Naive thymus-derived CD8-positive, alpha-beta T cell (primary cell): ENCODE data around the gene SLC66A2. TPM values are rescaled to one million over a fixed set of nuclear protein-coding genes. Genes with fewer than 3 reads are reported as not detected.

Source experiments
- ATAC-seq, 2 donors: fragments of 150-1000 bp; cut with Tn5 transposase in 1 of 2; sonication (Bioruptor Pico), chemical (Tn5 transposase) in 1 of 2; 1 replicate in 1 of 2; 2 replicates in 1 of 2; pipeline ENCODE4 v1.10.0; 2021; ENCODE audit warnings: mild to moderate bottlenecking in 2 of 2, moderate library complexity in 2 of 2
- POLR2A ChIA-PET: fragments of 350-600 bp; sonication (Branson Sonifier 250); formaldehyde crosslinking; loops from one replicate; lab custom pipeline; 2021; ENCODE audit warnings: antibody characterized with exemption; lab: Charles Lee
- DNase-seq, 10 donors: peaks; one replicate each; pipeline versions ENCODE4 v3.0.0 to v3.0.0-alpha.2; 2020 to 2022
- H3K27ac Mint-ChIP-seq, 10 donors: one replicate each; pipeline ENCODE4 v1.8.0; 2020 to 2022; ENCODE audit warnings: mild to moderate bottlenecking in 10 of 10, mixed read lengths in 10 of 10, moderate library complexity in 4 of 10, inconsistent platforms in 1 of 10
- H3K27me3 Mint-ChIP-seq, 5 donors: one replicate each; pipeline ENCODE4 v1.8.0; 2021 to 2022; ENCODE audit warnings: mixed read lengths in 5 of 5
- H3K36me3 Mint-ChIP-seq, 3 donors: one replicate each; pipeline ENCODE4 v1.8.0; 2020 to 2022; ENCODE audit warnings: mixed read lengths in 3 of 3, mild to moderate bottlenecking in 2 of 3, inconsistent platforms in 1 of 3
- H3K4me1 Mint-ChIP-seq, 4 donors: one replicate each; pipeline ENCODE4 v1.8.0; 2021 to 2022; ENCODE audit warnings: mixed read lengths in 4 of 4
- H3K4me3 Mint-ChIP-seq, 10 donors: one replicate each; pipeline ENCODE4 v1.8.0; 2020 to 2022; ENCODE audit warnings: mild to moderate bottlenecking in 10 of 10, mixed read lengths in 10 of 10, moderate library complexity in 6 of 10, inconsistent platforms in 1 of 10
- H3K9me3 Mint-ChIP-seq, 9 donors: one replicate each; pipeline ENCODE4 v1.8.0; 2020 to 2022; ENCODE audit warnings: mixed read lengths in 9 of 9, mild to moderate bottlenecking in 3 of 9, inconsistent platforms in 1 of 9, moderate library complexity in 1 of 9
- polyA plus RNA-seq, 3 donors: library from polyadenylated mRNA; unstranded; fragments of 300-500 nt; fragmentation: Illumina TruSeq; gene quantifications; one replicate each; pipeline ENCODE4 v1.2.3, GENCODE V29; 2021
- total RNA-seq, 8 experiments: library from RNA in 2 of 8; stranded (reverse) in 2 of 8; gene quantifications; one replicate each; pipeline ENCODE4 v1.2.3 and lab custom pipeline; 2021 to 2026

SLC66A2 gene
- total and polyA plus RNA-seq, 5 experiments from 2014 or later = 14.1 to 38.7 (median 22.0) TPM

DNA sequence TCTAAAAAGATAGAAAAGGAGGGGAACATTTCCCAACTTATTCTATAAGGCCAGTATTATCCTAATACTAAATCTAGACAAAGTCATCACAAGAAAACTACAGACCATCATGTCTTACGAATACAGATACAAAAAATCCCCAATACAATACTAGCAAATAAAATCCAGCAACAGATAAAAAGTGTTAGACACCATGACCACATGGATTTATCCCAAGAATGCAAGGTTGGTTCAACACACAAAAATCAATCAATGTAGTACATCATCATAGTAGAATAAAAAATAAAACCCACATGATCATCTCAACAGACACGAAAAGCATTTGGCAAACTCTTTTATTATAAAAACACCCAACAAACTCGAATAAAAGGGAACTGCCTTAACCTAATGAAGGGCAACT lies 18.5 kb downstream of the SLC66A2 start:
- H3K4me3 Mint-ChIP-seq = no peak overlapping the region
- POLR2A ChIA-PET = no interaction called here

DNA sequence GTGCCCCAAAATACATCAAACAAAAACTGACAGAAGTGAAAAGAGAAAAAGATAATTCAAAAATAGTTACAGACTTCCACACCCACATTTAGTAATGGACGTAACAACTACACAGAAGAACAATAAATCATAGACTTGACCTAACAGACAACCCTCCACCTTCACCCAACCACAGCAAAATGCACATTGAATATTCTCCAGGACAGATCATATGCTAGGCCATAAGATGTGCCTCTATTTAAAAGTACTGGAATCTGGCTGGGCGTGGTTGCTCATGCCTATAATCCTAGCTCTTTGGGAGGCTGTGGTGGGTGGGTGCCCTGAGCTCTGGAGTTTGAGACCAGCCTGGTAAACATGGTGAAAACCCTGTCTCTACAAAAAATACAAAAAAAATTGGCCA lies 20.0 kb downstream of the SLC66A2 start:
- H3K9me3 Mint-ChIP-seq = peaks cover 19 to 69% (median 57%) of the 10 kb centered on the region in 9 donors
- H3K27me3 Mint-ChIP-seq = no peaks in the 10 kb centered on the region
- peaks cover 52 to 79% (median 77%) of the 10 kb centered on the region in 3 donors for H3K36me3 Mint-ChIP-seq
- H3K4me3 Mint-ChIP-seq = no peak overlapping the region
- peaks cover 0 to 14% (median 11%) of the 10 kb centered on the region in 4 donors for H3K4me1 Mint-ChIP-seq
- DNase-seq (no peak), ATAC-seq (no peak)
- no peak overlapping the region for H3K27ac Mint-ChIP-seq
- POLR2A ChIA-PET = no interaction called here

More for the DNA sequence above, 18.5 kb downstream of the SLC66A2 start:
- no peak overlapping the region for H3K27ac Mint-ChIP-seq
- DNase-seq = no peak
- peaks cover 61 to 91% (median 87%) of the 10 kb centered on the region in 3 donors for H3K36me3 Mint-ChIP-seq
- no peak for ATAC-seq
- peaks cover 3 to 14% (median 12%) of the 10 kb centered on the region in 4 donors for H3K4me1 Mint-ChIP-seq
- H3K27me3 Mint-ChIP-seq = no peaks in the 10 kb centered on the region
- peaks cover 19 to 69% (median 57%) of the 10 kb centered on the region in 9 donors for H3K9me3 Mint-ChIP-seq

DNA sequence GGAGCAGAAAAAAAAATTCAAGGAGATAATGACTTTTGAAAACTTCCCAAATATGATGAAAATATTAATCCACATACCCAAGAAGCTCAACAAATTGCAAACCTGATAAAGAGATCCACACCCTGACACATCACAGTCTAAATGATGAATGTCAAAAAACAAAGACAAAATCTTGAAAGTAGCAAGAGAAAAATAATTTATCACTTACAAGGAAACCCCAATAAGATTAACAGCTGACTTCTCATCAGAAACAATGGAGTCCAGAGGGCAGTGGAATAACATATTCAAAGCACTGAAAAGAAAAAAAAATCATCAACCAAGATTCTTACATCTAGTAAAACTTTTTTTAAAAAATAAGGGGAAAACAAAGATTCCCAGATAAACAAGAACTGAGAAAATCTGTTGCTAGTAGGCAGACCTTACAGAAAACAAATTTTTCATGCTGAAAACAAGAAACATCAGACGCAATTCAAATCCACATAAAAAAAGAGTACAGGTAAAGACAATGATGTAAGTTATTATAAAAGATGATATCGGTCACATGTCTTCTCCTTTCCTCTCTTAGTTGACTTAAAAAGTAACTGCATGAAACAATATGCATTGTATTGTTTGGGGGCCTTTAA lies 21.3 kb downstream of the SLC66A2 start:
- DNase-seq (no peak), ATAC-seq (no peak)
- Mint-ChIP-seq H3K27me3 (no peaks in the 10 kb centered on the region), H3K9me3 (peaks cover 19 to 58% (median 49%) of the 10 kb centered on the region in 9 donors), H3K4me3 (no peak overlapping the region), H3K4me1 (peaks cover 0 to 13% (median 7%) of the 10 kb centered on the region in 4 donors), H3K27ac (peak overlapping the region in 2 of 10 donors; percentile 24 to 78), H3K36me3 (peaks cover 52 to 69% (median 67%) of the 10 kb centered on the region in 3 donors)
- POLR2A ChIA-PET = no interaction called here

DNA sequence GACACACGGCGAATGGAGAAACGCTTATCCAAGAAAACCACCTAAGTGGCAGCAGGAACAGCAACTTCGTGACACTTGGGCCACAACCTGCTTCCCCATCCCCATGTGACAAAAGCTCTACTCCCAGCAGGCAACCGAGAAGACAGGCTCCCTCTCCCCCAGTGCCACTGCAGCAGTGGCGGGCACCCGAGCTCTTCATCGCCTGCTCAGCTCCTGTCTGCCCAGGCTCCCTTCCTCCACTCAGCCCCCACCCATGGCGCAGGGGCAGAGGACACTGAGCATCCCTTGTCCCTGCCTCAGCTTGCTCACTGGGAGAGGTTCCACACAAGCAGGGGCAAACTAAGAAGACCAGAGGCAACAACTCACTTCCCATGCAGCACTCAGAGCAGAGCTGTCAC lies 22.9 kb downstream of the SLC66A2 start:
- no peak for DNase-seq
- Mint-ChIP-seq H3K36me3 (peaks cover 44 to 63% (median 62%) of the 10 kb centered on the region in 3 donors), H3K27me3 (no peaks in the 10 kb centered on the region), H3K4me3 (no peak overlapping the region), H3K9me3 (peaks cover 12 to 50% (median 41%) of the 10 kb centered on the region in 9 donors), H3K4me1 (peaks cover 0 to 13% (median 5%) of the 10 kb centered on the region in 4 donors), H3K27ac (peak overlapping the region in 1 of 10 donors; percentile 12)
- no peak for ATAC-seq
- POLR2A ChIA-PET = no interaction called here

DNA sequence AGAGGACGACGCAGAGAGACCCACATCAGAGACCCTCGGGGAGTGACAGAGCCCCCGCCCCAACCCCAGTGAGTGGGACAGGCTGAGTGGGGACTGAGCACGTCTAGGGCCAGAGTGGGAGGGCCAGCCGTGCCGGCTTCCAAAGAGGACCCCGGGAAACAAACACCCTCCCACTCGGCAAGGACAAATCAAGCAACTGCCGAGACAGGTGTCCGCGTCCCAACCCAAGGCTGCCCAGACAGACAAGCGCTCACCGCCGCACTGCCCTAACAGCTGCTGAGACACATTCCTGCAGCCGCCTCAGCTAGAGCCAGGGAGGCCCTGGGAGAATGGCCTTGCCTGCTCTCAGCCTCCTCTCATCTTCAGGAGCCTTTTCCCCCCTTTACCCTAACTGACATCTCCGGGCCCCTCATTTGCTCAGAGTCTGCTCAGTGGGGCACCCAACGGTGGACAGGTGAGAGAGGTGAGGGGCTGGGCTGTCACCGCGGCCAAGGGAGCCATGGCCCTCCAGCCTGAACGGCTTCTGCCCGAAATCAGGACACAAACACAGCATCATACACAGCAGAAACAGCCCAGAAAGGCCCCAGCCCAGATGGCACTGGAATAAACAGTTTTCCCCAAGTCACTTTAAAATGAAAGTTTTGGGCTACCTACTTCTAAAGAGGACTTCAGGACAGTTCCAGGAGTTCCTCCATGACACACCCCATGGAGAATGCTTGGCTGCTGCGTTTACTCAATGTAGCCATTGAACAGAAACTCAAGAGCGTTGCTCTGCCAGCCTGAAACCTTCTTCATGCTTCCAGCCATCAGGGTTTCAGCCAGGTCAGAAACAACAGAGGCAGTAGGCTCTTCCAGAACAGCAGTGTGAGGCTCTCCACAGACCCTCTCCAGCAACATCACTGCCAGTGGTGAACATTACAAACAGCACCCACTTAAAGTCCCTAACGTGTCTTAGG lies 23.6 kb downstream of the SLC66A2 start:
- Mint-ChIP-seq H3K27me3 (no peaks in the 10 kb centered on the region), H3K27ac (peak overlapping the region in 1 of 10 donors; percentile 12), H3K4me3 (no peak overlapping the region), H3K36me3 (peaks cover 37 to 60% (median 59%) of the 10 kb centered on the region in 3 donors), H3K4me1 (peaks cover 0 to 13% (median 5%) of the 10 kb centered on the region in 4 donors), H3K9me3 (peaks cover 12 to 43% (median 35%) of the 10 kb centered on the region in 9 donors)
- POLR2A ChIA-PET = interaction anchor here (0.6 kb wide), 1 partner anchor 1510 kb away, joined by 5 read pairs; no protein-coding TSS in a partner anchor
- ATAC-seq (no peak), DNase-seq (peak in 1 of 10 donors; percentile 58)

DNA sequence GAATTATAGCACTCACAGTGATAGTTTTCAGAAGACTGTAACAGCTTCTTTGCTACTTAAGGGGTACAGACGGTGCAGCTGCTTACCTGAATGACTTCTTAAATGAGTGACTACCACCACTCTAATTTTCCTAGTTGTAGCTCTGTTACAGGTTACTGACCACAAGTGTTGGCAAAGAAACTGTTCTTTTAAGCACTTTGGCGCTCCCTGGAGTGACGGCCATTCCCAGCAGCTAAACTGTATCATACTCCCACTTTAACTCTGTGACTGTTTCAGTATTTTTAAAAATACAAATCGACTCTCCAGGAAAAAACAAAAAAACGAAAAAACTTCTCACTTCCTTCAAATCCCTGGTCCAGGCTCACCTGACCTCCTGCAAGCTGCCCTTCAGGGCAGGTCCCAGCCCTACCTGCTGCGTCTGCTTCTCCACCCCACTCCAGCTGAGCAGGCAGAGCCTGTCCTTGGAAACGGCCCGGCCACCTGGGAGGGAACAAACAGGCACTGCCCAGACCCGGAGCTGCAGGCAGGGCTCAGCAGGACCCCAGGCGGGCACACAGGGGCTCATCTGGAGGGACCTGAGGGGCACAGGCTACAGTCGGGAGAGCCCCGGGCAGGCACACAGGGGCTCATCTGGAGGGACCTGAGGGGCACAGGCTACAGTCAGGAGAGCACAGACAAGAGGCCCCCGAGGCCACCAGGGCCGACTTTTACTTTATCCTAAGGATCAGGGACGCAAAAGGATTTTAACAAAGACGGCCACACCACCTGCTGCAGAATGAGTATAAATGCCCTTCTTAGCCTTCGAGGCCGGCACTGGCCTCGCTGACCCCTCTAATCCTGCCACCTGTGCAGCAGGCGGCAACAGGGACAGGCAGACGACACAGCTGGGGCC lies 24.5 kb downstream of the SLC66A2 start:
- Mint-ChIP-seq H3K36me3 (peaks cover 28 to 53% (median 52%) of the 10 kb centered on the region in 3 donors), H3K4me3 (no peak overlapping the region), H3K27ac (peak overlapping the region in 2 of 10 donors; percentile 61 to 69), H3K4me1 (peaks cover 0 to 16% (median 5%) of the 10 kb centered on the region in 4 donors), H3K27me3 (no peaks in the 10 kb centered on the region), H3K9me3 (peaks cover 7 to 34% (median 25%) of the 10 kb centered on the region in 9 donors)
- POLR2A ChIA-PET = interaction anchor here (0.6 kb wide), 1 partner anchor 1509 kb away, joined by 5 read pairs; no protein-coding TSS in a partner anchor
- DNase-seq (peak in 1 of 10 donors; percentile 43), ATAC-seq (no peak)

DNA sequence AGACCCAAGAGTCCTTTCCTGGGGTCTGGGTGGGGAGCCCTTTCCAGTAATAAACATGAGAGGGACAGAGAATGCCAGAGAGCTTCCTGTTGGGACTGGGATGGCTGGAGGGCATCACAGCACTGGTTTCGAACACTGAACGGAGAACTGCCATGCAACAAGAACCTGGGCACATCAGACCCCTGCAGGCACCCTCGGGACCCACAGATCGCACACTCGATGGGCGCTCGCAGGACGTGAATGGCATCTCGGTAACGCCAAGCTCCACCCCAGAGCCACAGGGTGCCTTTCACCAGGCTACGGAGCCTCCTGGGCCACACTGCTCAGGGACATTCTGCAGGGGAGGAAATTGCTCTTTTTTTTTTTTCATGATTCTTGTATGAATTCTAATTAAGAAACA lies 25.1 kb downstream of the SLC66A2 start:
- Mint-ChIP-seq H3K4me1 (peaks cover 0 to 17% (median 7%) of the 10 kb centered on the region in 4 donors), H3K4me3 (no peak overlapping the region), H3K27me3 (no peaks in the 10 kb centered on the region), H3K27ac (peak overlapping the region in 1 of 10 donors; percentile 9), H3K9me3 (peaks cover 4 to 27% (median 23%) of the 10 kb centered on the region in 9 donors), H3K36me3 (peaks cover 24 to 50% (median 49%) of the 10 kb centered on the region in 3 donors)
- ATAC-seq = no peak
- no peak for DNase-seq
- POLR2A ChIA-PET = no interaction called here

DNA sequence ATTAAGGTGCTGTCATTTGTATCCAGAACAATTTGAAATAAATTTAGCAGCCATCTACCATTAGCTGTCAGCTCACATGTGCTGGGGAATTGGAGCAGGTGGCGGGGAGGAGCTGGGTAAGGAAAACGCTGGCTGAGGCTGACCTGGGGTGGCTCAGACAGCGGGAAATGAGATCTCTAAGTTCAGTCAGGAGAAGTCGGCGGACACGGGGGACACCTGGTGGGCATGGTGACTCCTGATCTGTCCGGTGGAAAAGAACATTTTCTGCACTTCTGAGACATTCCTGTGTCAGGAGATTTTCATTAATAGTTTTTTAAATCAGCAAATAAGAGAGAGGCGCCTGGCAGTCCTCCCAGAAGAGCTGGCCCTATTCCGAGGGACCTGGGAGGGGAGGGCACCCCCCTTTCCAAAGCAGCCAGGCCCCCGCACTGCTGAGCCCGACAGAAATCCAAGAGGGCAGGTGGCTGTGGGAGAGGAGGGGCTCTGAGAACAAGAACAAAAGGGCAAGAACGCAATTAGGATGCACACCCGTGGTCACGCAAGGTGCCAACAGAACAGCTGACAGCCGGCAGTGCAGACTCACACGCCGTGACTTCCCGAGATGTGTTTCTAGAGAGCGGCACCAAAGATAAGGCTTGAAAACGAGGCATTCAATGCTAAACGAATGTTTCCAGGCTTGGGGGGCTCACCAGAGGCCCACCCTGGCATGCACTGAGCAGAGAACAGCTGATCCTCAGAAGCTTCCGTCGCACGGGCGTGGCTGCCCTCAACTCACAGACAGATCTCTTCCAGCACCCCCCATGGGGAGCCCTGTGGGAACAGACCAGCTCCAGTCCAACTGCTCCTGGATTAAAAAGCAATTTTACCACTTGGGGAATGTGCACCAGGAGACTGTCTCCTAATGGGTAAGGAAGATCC lies 26.4 kb downstream of the SLC66A2 start:
- POLR2A ChIA-PET = no interaction called here

DNA sequence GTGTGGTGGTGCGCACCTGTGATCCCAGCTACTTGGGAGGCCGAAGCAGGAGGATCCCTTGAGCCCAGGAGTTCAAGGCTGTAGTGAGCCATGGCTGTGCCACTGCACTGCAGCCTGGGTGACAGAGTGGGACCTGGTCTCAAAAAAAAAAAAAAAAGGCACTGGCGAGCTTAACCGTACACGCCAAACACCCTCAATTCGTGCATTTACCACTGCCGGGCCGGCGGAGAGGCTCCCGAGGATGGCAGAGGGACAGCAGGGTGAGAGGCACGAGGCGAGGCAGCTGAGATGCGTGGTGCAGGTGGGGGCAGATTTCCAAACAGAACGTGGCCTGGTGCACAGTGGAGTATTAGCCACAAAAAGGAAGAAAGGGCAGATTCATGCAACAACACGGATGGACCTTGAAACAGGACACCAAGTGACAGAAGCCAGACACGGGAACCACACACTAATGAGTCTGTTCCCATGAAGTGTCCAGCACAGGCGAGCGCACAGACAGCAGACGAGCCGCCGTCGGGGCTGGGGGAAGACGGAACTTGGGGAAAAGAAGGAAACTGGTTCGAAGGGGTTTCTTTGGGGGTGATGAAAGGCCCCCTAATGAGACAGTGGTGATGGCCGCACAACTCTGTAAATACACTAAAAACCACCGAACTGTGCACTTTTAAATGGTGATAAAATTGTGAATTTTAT lies 27.4 kb downstream of the SLC66A2 start:
- H3K27me3 Mint-ChIP-seq = no peaks in the 10 kb centered on the region
- peaks cover 0 to 19% (median 7%) of the 10 kb centered on the region in 4 donors for H3K4me1 Mint-ChIP-seq
- H3K9me3 Mint-ChIP-seq = peaks cover 0 to 10% (median 5%) of the 10 kb centered on the region in 9 donors
- H3K27ac Mint-ChIP-seq = peak overlapping the region in 4 of 10 donors; percentile 14 to 81 (median 46)
- no peak for ATAC-seq
- peaks cover 4 to 37% (median 30%) of the 10 kb centered on the region in 3 donors for H3K36me3 Mint-ChIP-seq
- DNase-seq = no peak
- H3K4me3 Mint-ChIP-seq = no peak overlapping the region
- POLR2A ChIA-PET = no interaction called here

More for the DNA sequence above, 26.4 kb downstream of the SLC66A2 start:
- peaks cover 1 to 20% (median 15%) of the 10 kb centered on the region in 9 donors for H3K9me3 Mint-ChIP-seq
- peaks cover 14 to 44% (median 39%) of the 10 kb centered on the region in 3 donors for H3K36me3 Mint-ChIP-seq
- ATAC-seq (no peak), DNase-seq (no peak)
- H3K4me3 Mint-ChIP-seq = no peak overlapping the region
- H3K27me3 Mint-ChIP-seq = no peaks in the 10 kb centered on the region
- H3K27ac Mint-ChIP-seq = peak overlapping the region in 4 of 10 donors; percentile 71 to 76 (median 74)
- peaks cover 0 to 17% (median 7%) of the 10 kb centered on the region in 4 donors for H3K4me1 Mint-ChIP-seq

DNA sequence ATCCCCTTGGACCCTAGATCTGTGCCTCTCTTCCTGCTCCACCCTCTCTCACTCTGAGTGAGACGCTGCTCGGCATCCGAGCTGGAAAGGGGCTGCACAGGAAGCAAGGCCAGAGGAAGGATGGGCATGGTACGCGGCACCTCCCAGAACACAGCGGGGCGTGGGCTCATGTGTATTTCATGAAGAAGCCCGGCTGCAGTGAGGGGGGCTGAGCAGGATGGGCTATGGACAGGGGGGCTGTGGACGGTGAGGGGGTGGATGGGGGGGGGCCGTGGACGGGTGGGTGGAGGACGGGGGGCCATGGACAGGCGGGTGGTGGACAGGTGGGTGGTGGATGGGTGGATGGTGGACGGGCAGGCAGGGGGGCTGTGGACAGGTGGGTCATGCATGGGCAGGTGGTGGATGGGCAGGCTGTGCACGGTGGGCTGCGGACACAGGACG lies 28.5 kb downstream of the SLC66A2 start:
- ATAC-seq = no peak
- peaks cover 0 to 28% (median 23%) of the 10 kb centered on the region in 3 donors for H3K36me3 Mint-ChIP-seq
- H3K9me3 Mint-ChIP-seq = peaks cover 0 to 2% (median 0%) of the 10 kb centered on the region in 9 donors
- no peak for DNase-seq
- POLR2A ChIA-PET = no interaction called here
- H3K27ac Mint-ChIP-seq = peak overlapping the region in 1 of 10 donors; percentile 81
- H3K4me1 Mint-ChIP-seq = peaks cover 0 to 14% (median 3%) of the 10 kb centered on the region in 4 donors
- H3K27me3 Mint-ChIP-seq = no peaks in the 10 kb centered on the region
- H3K4me3 Mint-ChIP-seq = no peak overlapping the region
